Pulmonary artery endothelial cell (primary cell): ENCODE results near the gene C19orf53. TPM values are rescaled to one million over a fixed set of nuclear protein-coding genes. Genes with fewer than 3 reads are reported as not detected.

Source experiments
- DNase-seq: peaks from one replicate; pipeline ENCODE4 v3.0.0-alpha.2; 2011; ENCODE audit warnings: low read depth, low spot score
- total RNA-seq: library from RNA; depleted of rRNA; stranded (reverse); fragments of >200 nt; gene quantifications from 2 replicates; pipeline ENCODE4 v1.2.3, GENCODE V29; 2014

C19orf53 gene
- total RNA-seq, 1 donor from 2014 or later = 54.9 TPM

DNA sequence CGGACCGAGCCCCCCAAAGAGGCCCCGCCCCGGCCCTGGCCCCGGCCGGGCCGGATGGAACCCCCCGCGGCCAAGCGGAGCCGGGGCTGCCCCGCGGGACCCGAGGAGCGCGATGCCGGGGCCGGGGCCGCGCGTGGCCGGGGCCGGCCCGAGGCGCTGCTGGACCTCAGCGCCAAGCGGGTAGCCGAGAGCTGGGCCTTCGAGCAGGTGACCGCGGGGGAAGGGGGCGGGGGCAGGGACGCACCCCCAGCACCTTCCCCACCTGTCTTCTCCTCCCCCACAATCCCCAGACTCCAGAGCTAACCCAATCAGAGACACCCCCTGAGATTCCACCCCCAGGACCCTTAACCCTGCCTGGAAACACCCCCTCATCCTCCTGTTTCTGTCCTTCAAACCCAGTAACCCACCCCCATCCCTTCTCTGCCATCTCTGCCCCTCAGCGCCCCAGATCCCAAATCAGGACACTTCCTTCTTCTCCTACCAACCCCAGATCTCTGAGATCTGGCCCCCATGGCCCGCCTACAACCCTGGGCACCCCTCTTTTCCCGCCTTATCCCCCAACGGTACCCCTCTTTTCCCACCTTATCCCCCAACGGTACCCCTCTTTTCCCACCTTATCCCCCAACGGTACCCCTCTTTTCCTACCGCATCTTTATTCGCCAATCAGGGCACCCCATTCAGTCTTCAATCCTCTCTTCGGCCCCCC lies 21.5 kb downstream of the C19orf53 start:
- DNase-seq = no peak

DNA sequence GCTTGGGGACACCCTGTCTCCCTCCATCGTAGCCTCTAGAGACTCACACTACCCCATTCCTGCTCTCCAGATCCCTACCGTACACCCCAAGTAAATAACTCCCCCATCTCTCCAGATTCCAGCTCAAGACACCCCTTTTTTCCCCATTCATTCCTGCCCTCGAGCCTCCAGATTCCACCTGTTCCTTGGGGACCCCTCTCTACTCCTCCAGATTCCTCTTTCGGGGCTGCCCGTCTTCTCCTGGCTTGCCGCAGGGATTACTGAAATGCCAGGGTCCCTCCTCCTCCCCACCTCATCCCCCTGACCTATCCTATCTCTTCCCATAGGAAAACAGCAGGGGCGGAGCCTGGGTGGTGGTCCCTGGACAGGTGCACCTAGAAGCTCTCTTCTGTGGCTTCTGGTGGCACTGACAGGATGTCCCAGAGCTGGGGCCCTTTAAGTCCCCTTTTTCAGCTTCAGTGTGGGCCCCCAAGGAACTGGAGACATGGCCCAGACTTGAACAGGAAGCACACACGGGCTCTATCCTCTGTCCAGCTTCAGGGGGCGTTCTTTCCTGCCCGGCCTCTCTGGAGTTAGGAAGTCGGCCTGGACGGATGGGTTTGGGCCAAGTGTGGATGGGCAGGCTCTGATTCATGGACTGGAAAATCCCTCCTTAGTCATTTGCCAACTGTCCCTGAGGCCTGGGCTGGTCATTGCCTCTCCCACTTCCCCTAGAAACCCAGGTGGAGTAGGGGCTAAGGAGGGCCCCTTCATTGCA lies 22.2 kb downstream of the C19orf53 start:
- peak; percentile 86 for DNase-seq

DNA sequence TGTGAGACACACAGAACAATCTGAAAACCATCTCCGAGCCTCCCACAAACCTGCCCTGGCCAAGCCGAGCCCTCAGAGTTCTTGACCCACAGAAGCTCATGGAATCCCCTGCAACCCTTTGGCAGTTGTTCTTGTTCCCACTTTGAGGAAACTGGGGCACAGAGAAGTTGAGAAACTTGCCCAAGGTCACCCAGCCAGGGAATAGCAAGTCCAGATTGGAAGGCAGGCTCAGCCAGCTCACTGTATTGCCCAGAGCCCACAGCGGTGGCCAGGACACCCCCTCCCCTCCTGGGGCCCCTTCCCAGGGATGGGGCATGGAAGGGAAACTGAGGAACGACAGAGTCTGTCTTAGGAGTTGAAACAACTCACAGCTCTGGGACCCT lies 22.8 kb downstream of the C19orf53 start:
- no peak for DNase-seq

DNA sequence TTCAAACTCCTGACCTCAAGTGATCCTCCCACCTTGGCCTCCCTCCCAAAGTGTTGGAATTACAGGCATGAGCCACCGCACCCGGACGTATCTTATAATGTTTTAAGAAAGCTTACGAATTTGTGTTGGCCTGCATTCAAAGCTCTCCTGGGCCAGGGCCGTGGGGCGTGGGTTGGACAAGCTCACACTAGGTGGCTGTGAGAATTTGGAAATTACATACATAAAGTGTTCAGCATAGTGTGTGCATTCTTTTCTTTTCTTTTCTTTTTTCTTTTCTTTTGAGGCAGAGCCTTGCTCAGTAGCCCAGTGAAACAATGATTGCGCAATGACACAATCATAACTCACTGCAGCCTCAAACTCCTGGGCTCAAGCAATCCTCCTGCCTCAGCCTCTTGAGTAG lies 23.6 kb downstream of the C19orf53 start:
- no peak for DNase-seq

DNA sequence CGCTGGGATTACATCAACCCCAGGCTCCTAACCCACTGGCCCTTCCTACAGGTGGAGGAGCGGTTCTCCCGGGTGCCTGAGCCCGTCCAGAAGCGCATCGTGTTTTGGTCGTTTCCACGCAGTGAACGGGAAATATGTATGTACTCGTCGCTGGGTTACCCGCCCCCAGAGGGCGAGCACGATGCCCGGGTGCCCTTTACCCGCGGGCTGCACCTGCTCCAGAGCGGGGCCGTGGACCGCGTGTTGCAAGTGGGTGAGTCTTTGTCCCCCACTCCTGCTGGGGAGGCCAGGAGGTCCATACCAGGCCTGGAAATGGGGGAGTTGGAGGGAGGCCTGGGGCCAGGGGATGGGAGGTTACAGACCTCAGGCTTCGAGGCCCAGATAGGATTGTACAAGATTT lies 25.4 kb downstream of the C19orf53 start:
- no peak for DNase-seq

DNA sequence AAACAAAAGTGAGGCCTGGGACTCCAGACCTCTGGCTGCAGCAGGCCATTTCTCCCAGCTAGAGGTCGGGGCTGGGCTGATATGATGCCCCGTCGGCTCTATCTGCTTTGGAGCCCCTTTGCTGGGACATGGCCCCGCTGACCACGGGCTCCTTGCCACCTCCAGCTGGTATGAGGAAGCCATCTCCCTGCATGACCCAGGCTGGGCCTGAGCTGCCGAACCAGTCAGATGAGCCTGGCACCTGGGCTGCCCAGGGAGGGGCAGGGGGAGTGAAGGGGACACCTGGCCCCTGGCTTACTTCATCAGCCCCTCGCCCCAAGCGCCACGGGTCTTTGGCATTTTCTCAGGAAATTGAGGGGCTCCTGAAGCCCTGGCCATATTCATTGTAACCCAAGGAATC lies 28.8 kb downstream of the C19orf53 start:
- no peak for DNase-seq

DNA sequence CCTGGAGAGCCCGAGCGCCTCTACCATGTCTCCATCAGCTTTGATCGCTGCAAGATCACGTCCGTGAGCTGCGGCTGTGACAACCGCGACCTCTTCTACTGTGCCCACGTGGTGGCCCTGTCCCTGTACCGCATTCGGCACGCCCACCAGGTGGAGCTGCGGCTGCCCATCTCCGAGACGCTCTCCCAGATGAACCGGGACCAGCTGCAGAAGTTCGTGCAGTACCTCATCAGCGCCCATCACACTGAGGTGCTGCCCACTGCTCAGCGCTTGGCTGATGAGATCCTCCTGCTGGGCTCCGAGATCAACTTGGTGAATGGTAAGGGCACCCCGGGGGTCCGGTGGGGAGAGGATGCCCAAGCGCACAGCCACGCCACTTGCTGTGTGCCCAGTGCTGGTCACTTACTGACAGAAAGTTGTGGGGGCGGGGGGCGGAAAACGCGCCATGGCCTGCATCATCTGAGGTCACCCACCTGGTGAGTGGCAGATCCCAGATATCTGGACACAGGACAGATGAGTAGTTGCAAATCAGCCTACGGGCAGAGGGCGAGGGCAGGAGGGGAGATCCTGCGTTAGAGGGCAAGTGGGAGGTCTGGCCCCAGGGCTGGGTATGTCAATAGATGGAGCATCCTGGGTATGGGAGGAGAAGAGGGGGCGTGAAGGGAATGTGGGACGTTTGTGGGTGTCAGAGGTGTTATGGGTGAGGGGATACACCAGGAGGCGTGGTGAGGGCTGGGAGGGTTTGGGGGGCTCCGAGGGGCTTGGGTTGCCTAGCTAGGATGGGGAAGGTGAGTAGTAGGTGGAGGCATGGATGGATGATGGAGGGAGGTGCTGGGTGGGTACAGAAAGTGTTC lies 30.8 kb downstream of the C19orf53 start:
- DNase-seq = no peak

DNA sequence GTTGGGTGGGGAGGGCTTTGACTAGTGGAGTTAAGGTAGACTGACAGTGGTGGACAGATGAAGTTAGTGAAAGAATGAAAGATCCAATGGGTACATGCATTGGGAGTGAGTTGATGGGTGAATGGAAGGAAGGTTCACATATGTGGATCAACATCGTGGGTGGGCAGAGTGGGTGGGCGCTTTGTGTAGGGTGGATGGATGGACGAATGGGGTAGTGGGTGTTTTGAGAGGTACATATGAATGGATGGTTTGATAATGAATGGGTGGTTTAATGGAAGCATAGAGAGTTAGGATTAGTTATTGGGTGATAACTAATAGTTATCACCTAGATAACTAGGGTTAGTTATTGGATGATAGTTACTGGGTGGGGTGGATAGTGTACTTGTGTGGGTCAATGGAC lies 32.5 kb downstream of the C19orf53 start:
- no peak for DNase-seq

DNA sequence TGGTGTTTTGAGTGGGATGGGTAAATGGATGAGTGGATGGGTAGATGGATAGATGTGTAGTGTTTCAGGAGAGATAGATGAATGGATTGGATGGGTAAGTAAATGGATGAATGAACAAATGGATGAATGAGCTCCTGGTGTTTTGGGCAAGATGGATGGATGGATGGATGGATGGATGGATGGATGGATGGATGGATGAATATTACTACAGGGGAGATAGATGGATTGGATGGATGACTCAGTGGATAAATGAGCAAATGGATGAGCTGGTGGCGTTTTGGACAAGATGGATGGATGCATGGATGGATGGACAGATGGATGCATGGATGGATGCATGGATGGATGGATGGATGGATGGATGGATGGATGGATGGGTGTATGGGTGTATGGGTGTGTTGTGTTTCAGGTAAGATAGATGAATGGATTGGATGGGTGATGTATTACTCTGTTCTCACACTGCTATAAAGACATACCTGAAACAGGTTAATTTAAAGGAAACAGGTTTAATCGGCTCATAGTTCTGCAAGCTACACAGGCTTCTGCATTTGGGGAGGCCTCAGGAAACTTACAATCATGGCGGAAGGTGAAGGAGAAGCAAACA lies 33.3 kb downstream of the C19orf53 start:
- DNase-seq = no peak

DNA sequence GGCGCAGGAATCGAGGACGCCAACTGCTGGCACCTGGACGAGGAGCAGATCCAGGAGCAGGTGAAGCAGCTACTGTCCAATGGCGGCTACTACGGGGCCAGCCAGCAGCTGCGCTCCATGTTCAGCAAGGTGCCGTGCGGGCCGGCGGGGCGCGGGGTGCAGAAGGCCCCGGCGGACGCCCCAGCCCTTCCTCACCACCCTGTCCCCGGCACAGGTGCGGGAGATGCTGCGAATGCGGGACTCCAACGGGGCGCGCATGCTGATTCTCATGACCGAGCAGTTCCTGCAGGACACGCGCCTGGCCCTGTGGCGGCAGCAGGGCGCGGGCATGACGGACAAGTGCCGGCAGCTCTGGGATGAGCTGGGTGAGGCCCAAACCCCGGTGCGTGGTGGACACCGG lies 34.6 kb downstream of the C19orf53 start:
- DNase-seq = no peak

DNA sequence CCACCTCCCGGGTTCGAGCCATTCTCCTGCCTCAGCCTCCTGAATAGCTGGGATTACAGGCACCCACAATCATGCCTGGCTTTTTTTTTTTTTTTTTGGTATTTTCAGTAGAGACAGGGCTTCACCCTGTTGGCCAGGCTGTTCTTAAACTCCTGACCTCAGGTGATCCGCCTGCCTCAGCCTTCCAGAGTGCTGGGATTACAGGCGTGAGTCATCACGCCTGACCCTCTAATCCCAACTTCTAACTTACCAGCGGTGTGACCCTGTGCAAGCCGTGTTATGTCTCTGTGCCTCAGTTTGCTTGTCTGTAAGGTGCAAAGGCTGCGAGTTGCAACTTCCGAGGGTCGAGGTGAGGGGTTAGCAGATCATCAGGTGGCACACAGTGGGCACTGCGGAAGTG lies 38.3 kb downstream of the C19orf53 start:
- DNase-seq = no peak

DNA sequence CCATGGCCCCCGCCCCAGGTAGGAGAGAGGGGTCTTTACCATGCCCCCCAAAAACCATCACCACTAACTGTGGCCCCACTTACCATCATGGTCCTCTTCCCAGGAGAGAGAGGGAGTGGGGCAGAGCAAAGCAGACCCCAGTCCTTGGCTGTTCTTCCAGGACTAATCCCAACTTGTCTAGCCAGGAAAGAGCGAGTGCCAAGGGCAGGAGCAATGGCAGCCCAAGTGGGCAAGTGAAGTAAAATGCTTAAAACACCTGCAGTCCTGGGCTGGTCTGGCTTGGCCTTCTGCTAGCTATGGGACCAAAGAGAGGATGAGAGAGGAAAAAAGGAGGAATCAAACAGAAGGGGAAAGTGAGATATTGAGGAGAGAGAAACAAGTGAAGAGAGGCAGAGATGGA lies 38.9 kb downstream of the C19orf53 start:
- DNase-seq = no peak

DNA sequence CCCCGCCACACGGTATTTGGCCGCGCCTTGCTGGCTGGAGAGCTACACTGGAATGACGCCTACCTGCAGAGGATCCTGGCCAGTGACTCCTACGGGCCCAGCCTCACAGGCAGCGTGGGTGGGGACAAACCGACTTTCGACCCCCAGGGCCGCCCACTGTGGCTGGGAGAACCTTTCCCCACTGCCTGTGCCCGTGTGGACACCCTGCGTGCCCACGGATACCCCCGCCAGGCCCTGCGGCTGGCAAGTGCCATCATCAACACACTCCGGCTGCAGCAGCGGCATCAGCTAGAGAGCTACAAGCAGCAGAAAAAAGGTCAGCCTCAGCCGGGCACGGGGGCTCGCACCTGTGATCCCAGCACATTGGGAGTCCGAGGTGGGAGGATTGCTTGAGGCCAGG lies 40.3 kb downstream of the C19orf53 start:
- DNase-seq = no peak

DNA sequence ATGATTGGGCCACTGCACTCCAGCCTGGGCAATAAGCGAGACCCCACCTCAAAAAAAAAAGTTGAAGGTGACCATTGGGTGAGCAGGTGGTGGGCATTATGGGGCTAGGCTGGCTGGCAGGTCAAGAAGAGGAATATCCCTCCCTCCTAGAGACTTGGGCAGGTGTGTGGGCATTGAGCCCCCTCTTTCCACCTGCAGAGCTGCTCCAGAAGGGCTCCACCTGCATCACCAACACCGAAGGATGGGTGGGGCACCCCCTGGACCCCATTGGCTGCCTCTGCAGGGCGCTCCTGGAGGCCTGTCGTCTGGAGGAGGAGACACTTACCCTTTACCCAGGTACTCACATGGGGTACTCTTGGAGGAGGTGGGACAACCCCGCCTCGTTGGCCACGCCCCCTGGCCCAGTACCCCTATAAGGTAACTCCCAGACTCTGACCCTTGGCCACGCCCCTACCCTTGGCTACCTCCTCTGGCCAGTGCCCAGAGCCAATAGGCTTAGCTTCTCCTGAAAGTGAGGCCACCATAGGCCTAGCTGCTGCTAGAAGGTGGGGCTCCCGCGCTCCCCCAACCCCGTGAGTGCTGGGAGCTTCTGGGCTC lies 42.9 kb downstream of the C19orf53 start:
- no peak for DNase-seq

DNA sequence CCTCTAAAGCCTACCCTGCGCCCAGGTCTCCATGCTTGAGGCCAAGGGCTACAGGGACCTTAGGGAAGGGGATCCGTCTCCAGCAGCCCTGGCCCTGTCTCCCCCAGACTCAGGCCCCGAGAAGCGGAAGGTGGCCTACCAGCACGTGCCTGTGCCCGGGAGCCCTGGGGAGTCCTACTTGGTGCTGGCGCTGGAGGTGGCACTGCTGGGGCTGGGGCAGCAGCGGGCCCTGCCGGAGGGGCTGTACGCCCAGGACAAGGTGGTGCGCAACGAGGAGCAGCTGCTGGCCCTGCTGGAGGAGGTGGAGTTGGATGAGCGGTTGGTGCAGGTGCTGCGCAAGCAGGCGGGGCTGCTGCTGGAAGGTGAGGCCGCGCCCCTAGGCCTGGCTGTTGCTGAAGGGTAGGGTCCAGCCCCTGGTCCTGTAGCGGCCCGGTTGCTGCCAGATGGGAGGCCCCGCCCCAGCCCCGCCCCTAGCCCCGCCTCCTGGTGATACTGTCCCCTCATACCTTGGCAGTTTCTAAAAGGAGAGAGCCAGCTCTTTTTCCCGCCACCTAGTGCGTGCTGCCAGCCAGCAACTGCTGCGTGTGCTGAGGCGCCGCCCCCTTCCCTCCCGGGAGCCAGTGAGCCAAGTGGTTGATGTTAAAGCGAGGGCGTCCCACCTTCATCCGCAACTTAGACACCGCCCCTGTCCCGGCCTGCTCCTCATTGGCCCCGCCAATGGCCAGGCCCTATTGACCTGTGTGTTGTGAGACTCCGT lies 43.5 kb downstream of the C19orf53 start:
- DNase-seq = no peak

DNA sequence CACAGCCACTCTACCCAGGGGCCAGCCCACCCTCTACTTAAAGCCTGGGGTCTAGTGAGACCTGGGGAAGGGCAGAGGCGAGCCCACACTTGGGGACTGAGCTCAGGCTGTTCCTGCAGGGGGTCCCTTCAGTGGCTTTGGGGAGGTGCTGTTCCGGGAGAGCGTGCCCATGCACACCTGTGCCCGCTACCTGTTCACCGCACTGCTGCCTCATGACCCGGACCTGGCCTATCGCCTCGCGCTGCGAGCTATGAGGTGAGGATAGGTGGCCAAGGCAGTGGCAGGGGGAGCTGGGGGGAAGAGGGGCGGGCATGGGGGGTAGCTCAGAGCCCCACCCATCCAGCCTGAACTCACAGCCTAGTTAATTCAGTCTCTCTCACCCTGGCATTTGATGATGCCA lies 45.0 kb downstream of the C19orf53 start:
- no peak for DNase-seq

DNA sequence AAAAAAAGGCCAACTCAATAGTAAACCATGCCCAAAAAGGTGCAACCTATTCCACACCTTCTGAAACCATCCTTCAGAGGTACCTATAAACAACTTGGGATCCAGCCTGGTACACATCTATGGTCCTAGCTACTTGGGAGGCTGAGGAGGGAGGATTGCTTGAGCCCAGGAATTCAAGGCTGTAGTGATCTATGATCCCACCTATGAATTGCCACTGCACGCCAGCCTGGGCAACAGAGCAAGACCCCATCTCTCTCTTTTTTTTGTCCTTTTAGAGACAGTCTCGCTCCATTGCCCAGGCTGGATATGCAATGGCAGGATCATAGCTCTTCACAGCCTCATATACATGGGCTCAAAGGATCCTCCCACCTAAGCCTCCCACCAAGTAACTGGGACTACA lies 47.0 kb downstream of the C19orf53 start:
- no peak for DNase-seq

DNA sequence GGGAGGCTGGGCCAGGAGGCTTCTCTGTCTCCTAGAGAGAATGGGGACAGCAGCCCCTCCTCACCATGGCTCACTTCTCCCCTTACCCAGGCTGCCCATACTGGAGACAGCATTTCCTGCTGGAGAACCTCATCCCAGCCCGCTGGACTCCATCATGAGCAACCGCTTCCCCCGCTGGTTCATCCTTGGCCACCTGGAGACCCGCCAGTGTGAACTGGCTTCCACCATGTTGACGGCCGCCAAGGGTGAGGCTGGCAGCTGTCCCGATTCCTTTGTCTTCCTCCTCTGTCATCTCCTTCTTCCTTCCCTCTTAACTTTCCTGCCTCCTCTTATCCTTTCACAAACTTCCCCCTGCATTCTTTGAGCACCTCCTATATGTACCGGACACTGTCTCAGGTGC lies 49.0 kb downstream of the C19orf53 start:
- DNase-seq = no peak

DNA sequence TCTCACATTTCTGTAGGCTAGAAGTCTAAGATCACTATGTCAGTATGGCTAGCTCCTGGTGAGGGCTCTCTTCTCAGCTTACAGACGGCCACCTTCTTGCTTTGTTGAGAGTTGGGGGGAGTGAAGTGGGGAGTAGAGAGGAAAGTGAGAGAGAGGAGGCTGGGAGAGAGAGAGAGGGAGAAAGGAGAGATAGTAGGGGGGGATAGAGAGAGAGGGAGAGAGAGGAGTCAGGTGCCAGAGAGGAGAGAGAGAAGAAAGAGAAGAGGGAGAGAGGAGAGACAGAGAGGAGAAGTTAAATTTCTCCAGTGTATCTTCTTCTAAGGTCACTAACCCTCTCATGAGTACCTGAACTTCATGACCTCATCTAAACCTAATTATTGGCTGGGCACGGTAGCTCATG lies 49.6 kb downstream of the C19orf53 start:
- no peak for DNase-seq

DNA sequence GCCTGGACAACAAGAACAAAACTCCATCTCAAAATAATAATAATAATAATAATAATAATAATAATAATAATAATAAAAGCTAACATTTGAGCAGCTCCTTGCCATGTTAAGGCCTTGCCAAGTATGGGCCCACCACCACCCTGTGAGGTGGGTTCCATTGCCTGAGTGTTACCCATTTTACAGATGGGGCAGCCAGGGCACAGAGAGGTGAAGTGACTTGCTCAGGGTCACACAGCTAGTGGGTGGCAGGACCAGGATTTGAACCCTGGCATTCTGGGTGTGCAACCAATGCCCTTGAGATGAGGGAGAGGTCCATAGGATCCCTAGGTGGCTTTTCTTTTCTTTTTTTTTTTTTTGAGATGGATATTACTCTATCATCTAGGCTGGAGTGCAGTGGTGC lies 50.4 kb downstream of the C19orf53 start:
- DNase-seq = no peak
